ENCODE data around the gene ADAMTS2.

ADAMTS2 gene

GRCh38 chr5:179303451-179304200 lies 41.6 kb downstream of the ADAMTS2 start:
- Histone ChIP-seq H3K27ac (no peak overlapping the region), H3K4me1 (no peaks in the 10 kb centered on the region), H3K27me3 (ENCODE audit: control insufficient read depth, insufficient read depth, low read length) (no peaks in the 10 kb centered on the region), H3K9ac (no peak overlapping the region), H3K79me2 (no peaks in the 10 kb centered on the region), H3K36me3 (ENCODE audit: control insufficient read depth, insufficient read depth, low read length) (no peaks in the 10 kb centered on the region), H3K4me2 (ENCODE audit: low read length) (no peak overlapping the region), H3K4me3 (ENCODE audit: low read depth, low read length) (no peak overlapping the region), H2AFZ (no peak overlapping the region), H3K9me3 (ENCODE audit: control insufficient read depth, low read length) (no peaks in the 10 kb centered on the region)
- TF ChIP-seq, protein P1, sequence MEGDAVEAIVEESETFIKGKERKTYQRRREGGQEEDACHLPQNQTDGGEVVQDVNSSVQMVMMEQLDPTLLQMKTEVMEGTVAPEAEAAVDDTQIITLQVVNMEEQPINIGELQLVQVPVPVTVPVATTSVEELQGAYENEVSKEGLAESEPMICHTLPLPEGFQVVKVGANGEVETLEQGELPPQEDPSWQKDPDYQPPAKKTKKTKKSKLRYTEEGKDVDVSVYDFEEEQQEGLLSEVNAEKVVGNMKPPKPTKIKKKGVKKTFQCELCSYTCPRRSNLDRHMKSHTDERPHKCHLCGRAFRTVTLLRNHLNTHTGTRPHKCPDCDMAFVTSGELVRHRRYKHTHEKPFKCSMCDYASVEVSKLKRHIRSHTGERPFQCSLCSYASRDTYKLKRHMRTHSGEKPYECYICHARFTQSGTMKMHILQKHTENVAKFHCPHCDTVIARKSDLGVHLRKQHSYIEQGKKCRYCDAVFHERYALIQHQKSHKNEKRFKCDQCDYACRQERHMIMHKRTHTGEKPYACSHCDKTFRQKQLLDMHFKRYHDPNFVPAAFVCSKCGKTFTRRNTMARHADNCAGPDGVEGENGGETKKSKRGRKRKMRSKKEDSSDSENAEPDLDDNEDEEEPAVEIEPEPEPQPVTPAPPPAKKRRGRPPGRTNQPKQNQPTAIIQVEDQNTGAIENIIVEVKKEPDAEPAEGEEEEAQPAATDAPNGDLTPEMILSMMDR (IDR thresholded peaks at IDR 0.05), result no peak

GRCh38 chr5:179302499-179303185 lies 42.6 kb downstream of the ADAMTS2 start:
- Histone ChIP-seq H3K27ac (no peak overlapping the region), H3K79me2 (no peaks in the 10 kb centered on the region), H3K27me3 (ENCODE audit: control insufficient read depth, insufficient read depth, low read length) (no peaks in the 10 kb centered on the region), H2AFZ (no peak overlapping the region), H3K4me1 (no peaks in the 10 kb centered on the region), H3K9me3 (ENCODE audit: control insufficient read depth, low read length) (no peaks in the 10 kb centered on the region), H3K4me2 (ENCODE audit: low read length) (no peak overlapping the region), H3K4me3 (ENCODE audit: low read depth, low read length) (no peak overlapping the region), H3K9ac (no peak overlapping the region), H3K36me3 (ENCODE audit: control insufficient read depth, insufficient read depth, low read length) (no peaks in the 10 kb centered on the region)
- TF ChIP-seq, protein P1 (IDR thresholded peaks at IDR 0.05), result no peak

- no peak overlapping the region for H3K4me2 ChIP-seq (ENCODE audit: low read length)
- H3K4me3 ChIP-seq (ENCODE audit: low read depth, low read length), result no peak overlapping the region
- no peaks in the 10 kb centered on the region for H3K4me1 ChIP-seq
- TF ChIP-seq, protein P1 (IDR thresholded peaks at IDR 0.05), result no peak
- no peak overlapping the region for H2AFZ ChIP-seq
- no peak overlapping the region for H3K9ac ChIP-seq
- H3K79me2 ChIP-seq, result no peaks in the 10 kb centered on the region
- no peaks in the 10 kb centered on the region for H3K36me3 ChIP-seq (ENCODE audit: control insufficient read depth, insufficient read depth, low read length)
- no peaks in the 10 kb centered on the region for H3K27me3 ChIP-seq (ENCODE audit: control insufficient read depth, insufficient read depth, low read length)
- no peak overlapping the region for H3K27ac ChIP-seq
- H3K9me3 ChIP-seq (ENCODE audit: control insufficient read depth, low read length), result no peaks in the 10 kb centered on the region
Measured at GRCh38 chr5:179301796-179302195, 43.5 kb downstream of the ADAMTS2 start.

DNA sequence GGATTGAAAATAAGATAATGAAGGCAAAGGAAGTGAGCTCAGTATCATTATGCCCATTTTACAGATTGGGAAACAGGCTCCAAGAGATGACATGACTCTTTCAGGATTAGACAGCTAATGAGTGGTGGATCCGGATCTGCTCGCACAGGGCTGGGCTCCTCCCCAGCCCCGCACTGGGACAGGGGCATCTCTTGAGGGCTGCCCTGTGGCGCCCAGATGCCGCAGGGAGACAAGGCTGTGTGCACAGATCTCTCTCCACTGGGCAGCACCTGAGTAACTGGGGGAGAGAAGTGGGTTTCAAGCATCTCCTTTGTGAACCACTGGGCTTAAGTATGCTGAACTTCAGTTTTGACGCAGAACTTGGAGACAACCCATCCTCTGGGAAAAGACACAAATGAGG lies 43.9 kb downstream of the ADAMTS2 start:
- no peak overlapping the region for H2AFZ ChIP-seq
- H3K36me3 ChIP-seq (ENCODE audit: control insufficient read depth, insufficient read depth, low read length), result no peaks in the 10 kb centered on the region
- no peak overlapping the region for H3K9ac ChIP-seq
- no peaks in the 10 kb centered on the region for H3K79me2 ChIP-seq
- H3K4me1 ChIP-seq, result no peaks in the 10 kb centered on the region
- no peak overlapping the region for H3K4me2 ChIP-seq (ENCODE audit: low read length)
- no peak overlapping the region for H3K4me3 ChIP-seq (ENCODE audit: low read depth, low read length)
- H3K27me3 ChIP-seq (ENCODE audit: control insufficient read depth, insufficient read depth, low read length), result no peaks in the 10 kb centered on the region
- H3K9me3 ChIP-seq (ENCODE audit: control insufficient read depth, low read length), result no peaks in the 10 kb centered on the region
- TF ChIP-seq, protein P1 (IDR thresholded peaks at IDR 0.05), result no peak
- no peak overlapping the region for H3K27ac ChIP-seq
